GM19372 (cell line): ENCODE measurements around the gene FCRL1.
A peak's percentile ranks its signal among the peaks of the same experiment; 100 is the strongest.

ENCODE experiments used
- ATAC-seq: cut with Tn5 transposase; IDR thresholded peaks from one replicate; pipeline ENCODE4 v1.9.1; 2021; ENCODE audit warnings: mild to moderate bottlenecking, low read depth, moderate library complexity; ENCODE audit not compliant: unreplicated experiment

FCRL1 gene, protein sequence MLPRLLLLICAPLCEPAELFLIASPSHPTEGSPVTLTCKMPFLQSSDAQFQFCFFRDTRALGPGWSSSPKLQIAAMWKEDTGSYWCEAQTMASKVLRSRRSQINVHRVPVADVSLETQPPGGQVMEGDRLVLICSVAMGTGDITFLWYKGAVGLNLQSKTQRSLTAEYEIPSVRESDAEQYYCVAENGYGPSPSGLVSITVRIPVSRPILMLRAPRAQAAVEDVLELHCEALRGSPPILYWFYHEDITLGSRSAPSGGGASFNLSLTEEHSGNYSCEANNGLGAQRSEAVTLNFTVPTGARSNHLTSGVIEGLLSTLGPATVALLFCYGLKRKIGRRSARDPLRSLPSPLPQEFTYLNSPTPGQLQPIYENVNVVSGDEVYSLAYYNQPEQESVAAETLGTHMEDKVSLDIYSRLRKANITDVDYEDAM

DNA sequence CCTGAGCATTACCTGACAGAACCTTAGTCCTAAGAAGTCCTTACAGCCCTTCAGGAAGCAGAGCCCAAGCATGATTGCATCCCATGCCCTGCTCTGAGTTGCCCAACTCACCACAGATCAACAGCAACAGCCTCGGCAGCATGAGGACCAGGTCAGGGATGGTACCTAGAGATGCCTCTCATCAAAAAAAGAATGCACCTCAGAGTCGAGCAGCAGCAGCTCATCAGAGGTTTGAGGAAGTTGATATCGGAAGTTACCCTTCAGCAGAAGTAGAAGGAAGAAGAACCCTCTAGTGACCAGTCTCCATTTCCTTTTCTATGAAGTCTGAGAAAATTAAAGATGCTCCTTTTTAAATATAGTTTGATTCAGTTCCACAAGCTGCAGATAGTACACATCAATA lies at the start of gene FCRL1:
TSS of gene FCRL1 (minus strand) at position 225 of the 400 bp plus-strand sequence. CDS start at position 142, 83 bp downstream.
- no peak for ATAC-seq

DNA sequence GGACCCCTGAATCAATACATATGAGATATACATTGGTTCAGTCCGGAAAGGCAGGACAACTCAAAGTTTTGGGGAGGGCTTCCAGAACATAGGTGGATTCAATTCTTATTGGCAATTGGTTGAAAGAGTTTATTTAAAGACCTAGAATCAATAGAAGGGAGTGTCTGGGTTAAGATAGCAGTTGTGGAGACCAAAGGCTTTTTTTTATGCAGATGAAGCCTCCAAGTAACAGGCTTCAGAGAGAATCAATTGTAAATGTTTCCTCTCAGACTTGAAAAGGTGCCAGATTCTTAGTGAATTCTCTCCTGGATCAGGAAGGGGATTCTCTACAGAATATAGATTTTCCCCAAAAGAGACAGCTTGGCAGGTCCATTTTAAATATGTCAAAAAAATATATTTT lies 48.7 kb upstream of the FCRL1 start:
- ATAC-seq: no peak

DNA sequence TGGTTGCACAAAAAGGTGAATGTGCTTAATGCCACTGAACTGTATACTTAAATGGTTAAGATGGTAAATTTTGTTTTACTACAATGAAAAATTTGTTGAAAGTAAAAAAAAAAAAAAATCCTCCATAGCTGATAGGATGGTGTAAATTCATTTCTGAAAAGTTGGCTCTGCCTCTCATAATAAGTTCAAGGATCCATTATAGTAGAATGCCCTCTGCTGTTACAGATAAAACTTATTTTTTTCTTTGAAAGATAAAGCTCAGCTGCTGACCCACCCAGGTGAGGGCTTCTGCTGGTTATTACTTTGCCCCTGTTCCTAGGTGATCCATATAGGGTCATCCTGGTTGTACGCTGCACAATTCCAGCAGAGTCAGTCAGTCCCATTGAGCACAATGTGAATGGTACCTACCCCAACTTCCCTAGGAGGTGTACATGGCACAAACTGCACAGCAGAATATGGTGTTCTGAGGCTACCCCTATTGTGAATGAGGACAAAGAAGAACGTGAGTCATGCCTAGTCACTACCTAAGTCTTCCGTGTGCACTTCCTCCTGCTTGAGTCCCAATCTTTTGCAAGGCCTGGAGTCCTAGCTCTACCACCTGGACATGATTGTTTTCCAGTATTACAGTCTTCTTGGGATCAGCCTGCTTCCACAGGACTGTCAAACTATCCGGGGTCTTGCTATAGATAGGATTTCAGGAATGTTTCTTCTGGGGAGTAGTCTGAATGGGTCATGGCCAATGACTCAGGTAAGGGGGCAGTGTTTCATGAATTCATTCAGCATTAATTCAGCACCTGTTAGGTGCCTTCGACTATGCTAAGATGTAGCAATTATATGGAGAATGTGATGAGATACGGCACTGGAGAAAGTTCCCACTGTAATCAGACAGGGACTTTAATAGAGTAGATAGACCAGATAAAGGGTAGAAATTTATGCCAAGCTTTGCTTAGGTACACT lies 42.5 kb upstream of the FCRL1 start:
- no peak for ATAC-seq

DNA sequence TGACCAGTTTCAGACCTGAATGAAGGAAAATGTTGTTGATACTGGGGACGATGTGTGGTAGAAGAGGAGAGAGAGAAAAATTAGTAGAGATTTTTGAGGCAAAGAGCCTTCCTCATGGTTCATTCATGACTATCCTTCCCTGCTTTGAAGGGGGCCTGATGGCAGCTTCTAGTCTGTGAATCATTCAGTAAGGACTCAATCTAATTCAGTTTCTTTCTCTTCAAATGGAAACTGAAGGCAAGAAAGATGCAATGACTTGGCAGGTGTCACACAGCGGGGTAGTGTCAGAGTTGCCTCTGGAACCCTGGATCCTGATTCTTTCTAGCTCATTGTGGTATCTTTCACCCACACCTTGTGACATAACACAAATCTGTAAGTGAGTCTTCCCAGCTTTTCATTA lies 36.6 kb upstream of the FCRL1 start:
- no peak for ATAC-seq

GRCh38 chr1:157852476-157852875 lies 32.6 kb upstream of the FCRL1 start:
- no peak for ATAC-seq

DNA sequence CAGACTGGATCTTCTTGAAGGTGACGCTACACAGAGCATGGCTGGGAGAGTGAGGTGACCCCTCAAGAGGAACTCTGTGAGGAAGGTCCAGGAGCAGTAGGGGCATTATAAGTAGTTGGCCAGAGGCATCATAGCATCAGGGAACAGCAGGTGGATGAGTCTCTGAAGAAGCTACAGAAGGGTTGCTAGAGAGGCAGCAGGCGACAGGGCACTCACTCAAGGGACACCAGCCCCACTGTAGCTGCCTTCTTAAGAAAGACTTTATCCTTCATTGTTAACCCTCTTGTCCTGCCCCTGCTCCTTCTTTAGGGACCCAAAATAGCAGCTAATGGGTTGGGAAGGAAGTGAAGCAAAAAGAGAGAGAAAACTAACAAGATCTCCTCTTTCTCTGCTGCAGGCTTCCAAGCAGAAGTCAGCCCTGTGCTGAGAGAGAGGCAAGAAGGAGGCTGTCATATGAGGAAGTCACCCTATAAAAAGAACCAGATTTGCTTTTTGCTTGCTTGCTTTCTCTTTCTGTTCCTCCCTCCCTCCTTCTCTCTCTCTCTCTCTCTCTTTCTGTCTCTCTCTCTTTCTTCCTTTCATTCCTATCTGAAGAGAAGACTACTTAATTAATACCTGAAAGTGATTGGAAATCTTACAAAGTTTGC lies 29.4 kb upstream of the FCRL1 start:
- peak; percentile 70 for ATAC-seq

DNA sequence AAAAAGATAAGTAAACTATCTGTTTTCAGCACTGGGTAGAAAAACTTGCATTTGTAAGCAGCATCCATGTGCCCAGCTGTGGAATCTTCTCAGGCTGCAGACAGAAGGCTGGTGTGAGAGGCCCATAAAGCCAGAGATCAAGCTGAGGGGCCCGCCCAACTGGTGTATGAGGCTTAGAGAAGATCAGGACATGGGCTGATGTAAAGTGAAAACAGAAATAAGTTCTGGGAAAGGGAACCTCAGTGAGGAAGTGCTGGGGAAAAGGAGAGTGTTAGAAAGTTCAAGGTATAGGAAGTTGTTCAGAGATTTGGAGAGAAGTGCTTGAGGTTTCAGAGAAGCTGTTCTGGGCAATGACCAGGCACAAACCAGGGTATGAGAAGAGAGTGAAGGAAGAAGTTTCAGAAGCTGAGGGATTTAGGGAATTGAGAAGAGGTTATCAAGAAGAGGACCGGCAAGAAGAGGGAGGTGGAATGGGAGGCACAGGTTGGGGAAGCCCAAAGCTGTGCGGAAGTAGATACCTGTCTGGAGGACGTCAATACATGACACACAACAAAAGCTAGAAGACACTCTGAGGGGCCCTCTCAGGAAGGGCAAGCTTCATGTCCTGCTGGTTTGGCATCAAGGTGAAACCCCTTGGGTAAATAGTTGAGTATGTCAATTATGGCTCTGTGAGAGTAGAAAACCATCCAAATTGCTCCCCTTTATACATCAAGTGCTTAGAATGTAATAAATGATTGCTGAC lies 24.3 kb upstream of the FCRL1 start:
- no peak for ATAC-seq

DNA sequence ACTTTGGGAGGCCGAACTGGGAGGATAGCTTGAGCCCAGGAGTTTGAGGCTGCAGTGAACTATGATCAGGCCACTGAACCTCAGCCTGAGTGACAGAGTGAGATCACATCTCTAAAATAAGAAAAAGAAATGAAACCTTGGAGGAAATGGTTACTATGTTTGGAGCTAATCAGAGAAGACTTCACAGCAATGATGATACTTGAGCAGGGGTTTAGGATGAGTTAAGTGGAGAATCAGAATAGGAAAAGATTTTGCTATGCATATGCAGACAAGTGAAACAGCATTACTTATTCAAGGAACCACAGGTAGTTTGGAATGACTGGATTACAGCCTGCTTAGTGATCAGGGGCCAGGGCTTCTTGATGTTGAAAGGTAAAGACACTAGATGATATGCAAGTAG lies 23.0 kb upstream of the FCRL1 start:
- no peak for ATAC-seq

- no peak for ATAC-seq
Observed at GRCh38 chr1:157841708-157842107, 21.8 kb upstream of the FCRL1 start, which contains the start of gene CD5L. TSS of gene CD5L (minus strand) at chr1:157841808. CDS start at chr1:157841701, 107 bp downstream.

- no peak for ATAC-seq
Observed at GRCh38 chr1:157838966-157839365, 19.0 kb upstream of the FCRL1 start.

GRCh38 chr1:157834430-157834829 lies 14.5 kb upstream of the FCRL1 start:
- ATAC-seq: no peak

DNA sequence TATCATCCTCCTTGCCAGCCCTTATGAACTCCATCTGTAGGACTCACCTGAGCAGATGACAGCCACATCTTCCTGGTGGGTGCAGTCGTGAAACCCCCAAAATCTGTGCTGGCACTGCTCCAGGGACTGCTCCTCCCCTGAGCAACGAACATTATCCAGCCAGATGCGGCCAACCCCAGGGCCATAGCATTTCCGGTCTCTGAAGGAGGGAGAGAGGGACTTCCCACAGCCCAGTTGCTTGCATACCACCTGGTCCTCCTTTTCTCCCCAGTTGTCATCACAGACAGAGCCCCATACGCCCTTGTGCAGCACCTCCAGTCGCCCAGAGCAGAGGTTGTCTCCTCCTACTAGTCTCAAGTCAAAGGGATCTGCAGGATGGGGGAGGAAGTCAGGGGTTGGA lies 13.2 kb upstream of the FCRL1 start:
- no peak for ATAC-seq

GRCh38 chr1:157831968-157832626 lies 12.2 kb upstream of the FCRL1 start:
- no peak for ATAC-seq

DNA sequence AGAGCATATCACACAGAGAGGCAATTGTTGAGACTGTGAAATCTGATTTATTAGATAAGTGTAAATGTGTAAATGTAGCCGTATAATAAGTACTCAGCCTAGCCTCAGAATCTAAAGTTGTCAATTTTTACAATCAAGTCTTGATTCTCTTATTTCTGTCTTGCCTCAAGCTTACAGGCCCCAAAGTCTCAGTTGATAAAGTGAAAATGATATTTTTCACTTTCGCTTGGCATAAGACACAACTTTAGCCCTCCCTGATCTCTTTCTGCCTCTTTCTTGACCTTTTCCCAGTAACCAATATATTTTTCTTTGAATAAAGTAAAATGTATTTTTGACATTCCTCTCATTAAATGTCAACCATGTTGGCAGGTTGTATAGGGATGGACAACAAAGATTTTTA lies 11.0 kb upstream of the FCRL1 start:
- ATAC-seq: no peak

- no peak for ATAC-seq
Observed at GRCh38 chr1:157829711-157830110, 9.8 kb upstream of the FCRL1 start.

- ATAC-seq: no peak
Observed at GRCh38 chr1:157829210-157829609, 9.3 kb upstream of the FCRL1 start.

DNA sequence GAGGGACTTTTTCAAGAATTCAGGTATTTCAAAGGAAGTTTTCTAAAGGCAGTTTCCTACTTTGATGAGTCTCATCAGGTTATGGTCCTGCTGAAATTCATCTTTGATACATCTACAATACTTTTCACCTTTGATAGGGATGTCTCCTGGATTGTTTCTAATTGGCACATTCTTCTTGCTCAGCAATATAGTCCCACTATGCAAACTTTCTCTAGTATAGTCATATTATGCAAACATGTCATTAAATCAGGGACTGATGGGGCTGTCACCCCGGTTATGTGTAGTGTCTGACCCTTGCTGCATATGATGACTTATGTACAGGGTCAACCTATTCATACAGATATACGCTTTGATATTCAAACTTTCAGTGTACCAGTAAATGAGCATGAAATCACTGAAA lies 379 bp upstream of the FCRL1 start:
- ATAC-seq: no peak

- no peak for ATAC-seq
Observed at GRCh38 chr1:157819215-157819614, 705 bp downstream of the FCRL1 start.

DNA sequence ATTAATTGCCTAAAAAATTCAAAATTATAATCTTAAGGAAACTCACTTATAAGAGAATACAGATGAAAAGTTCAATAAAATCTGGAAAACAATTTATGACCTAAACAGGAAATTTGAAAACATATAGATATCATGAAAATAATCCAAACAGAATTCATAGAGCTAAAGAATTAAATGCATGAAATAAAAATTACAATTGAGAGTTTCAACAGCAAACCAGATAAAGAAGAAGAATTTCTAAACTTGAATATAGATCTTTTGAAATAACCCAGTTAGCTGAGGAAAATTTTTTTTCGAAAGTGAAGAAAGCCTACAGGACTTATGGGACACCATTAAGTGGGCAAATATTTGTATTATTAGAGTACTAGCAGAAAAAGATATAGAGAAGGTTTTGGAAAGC lies 6.7 kb downstream of the FCRL1 start:
- ATAC-seq: no peak
